NCI-H146 treated with DMSO at 0.1 percent for 48 hours (cell line): Measurements from ENCODE around the gene ZNF516.

Source experiments
- DNase-seq: peaks from one replicate; lab custom pipeline; 2025; ENCODE audit not compliant: unreplicated experiment; lab: John Stamatoyannopoulos, UW

ZNF516 gene

GRCh38 chr18:76385681-76385975 is 109.4 kb downstream of the ZNF516 start:
- DNase-seq = no peak

DNA sequence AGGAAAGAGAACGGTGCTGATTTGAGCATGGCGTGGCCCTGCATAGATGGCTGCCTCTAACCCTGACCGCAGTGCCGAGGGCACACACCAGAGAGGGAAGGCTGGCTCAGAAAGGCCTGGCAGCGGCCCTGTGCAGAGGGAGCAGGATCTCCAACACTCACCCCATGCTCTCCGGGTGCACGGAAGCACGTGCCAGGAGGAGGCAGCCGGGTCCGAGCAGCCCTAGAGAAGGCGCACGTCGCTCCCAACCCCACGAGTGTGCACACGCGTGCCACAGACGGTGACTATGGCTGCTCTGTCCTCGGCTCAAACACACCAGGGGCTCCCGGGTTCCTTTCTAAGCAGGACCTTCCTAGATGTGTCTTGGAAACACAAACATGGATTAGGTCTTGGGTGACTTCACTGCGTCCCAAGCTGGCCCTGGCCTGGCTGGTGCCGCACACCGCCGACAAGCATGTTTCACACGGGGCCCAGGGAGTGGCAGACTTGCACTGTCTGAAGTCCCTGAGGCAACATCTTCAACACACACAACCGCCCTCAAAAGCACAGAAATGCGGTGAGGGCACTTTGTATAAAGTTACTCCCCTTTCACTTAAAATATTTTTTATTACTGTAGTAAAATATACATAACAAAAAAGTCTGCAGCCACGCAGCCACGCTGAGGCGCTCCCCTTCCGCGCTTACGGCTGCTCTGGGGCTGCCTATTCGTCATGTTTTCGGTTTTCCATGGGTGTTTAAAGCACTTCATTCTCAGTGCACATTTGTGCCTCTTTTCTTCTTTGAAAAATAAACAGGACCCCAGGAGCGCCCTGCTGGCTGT is 110.0 kb downstream of the ZNF516 start:
- no peak for DNase-seq

- no peak for DNase-seq
Measured at GRCh38 chr18:76384114-76384790, 110.8 kb downstream of the ZNF516 start.

GRCh38 chr18:76383636-76384035 is 111.4 kb downstream of the ZNF516 start:
- DNase-seq = no peak

GRCh38 chr18:76382275-76382674 is 112.8 kb downstream of the ZNF516 start:
- no peak for DNase-seq

DNA sequence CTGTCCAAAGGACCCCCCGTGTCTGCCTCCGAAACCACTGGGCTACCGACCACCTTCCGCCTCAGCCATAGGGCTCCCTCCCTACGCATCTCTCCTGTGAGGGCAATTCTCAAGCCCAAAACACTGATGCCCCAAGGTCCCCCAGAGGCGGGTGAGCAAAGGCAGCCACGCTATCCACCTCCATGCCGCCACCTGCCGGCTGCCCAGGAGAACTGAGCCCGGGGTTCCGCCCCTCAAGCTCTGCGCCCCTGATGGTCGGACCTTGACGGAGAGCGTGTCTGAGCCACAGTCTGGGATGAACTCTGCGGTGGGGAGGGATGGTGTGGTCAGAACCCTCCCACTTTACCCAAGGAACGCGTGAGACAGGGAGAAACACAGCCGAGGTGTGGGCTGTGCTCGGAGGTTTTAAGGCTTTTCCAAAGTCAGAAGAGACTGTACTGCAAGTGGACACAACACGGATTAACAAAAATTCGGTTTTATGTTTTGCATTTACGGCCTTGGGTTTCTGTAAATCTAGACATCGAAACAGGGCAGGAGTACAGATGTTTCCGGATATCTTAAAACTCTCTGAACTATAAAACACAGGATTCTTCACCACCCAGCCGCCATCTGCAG is 114.1 kb downstream of the ZNF516 start:
- DNase-seq = no peak

DNA sequence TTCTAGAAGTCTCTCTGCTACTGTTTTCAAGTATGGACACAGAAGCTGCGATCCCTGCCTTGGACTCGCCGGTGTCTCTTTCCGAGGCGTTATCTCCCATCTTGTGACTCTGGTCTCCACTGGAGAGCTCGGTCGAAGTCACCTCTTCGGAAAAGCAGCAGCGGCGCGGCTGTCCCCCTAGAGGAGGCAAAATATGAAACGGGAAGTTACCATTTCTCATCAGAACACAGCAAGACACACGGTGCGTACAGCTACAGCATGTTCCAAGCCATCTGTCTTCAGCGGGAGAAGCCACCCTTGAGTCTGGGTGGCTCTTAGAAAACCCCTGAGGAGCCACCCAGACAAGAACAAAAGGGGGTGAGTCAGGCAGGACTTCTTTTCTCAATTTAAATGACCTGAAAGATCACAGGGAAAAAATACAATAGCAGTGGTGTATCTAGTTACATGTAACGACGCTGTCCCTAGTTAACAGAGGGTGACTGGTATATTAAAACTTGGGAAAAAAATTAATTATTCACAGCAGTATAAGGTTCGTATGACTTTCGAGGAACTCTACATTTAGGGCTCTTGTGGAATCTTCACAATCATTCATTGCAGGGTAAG is 114.8 kb downstream of the ZNF516 start:
- no peak for DNase-seq

DNA sequence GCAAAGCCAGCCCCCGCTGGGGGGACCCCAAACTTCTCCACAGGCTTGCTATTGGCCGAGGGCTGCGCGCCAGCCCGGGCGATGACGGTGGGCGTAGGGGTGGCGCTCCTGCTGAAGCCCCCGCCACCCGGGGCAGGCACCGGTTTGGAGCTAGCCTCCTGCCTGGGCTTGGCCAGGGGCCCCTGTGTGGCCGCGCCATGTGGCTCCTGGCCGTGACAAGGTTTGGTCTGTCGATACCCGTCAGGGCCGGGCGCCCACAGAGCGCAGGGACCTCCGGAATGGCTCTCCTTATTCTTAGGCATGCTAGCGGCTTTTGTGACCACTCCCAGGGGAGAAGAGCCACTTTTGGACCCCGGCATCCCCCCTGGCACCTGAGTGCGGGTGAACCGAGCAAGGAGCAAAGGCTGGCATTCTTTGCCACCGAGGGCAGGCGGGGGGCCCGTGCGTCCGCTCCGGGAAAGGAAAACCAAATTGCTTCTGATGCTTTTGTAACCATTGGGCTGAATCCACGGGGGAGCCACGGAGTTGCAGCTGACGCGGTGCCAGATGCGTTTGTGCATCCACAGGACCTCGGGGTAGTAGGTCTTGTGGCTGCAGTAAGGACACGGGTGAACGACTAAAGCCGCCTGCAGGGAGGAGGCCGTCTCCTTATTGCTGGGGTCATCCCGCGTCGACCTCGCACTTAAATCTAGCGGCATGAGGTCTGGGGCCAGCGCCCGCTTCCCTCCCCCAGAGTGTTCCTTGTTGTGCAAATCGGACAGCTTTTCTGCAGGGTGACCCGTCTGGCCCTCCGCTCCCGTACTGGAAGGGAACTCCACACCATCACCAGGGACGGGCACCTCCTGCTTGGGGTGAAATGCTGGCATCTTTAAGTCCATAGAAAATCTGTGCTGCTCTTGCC is 115.6 kb downstream of the ZNF516 start:
- DNase-seq = no peak

DNA sequence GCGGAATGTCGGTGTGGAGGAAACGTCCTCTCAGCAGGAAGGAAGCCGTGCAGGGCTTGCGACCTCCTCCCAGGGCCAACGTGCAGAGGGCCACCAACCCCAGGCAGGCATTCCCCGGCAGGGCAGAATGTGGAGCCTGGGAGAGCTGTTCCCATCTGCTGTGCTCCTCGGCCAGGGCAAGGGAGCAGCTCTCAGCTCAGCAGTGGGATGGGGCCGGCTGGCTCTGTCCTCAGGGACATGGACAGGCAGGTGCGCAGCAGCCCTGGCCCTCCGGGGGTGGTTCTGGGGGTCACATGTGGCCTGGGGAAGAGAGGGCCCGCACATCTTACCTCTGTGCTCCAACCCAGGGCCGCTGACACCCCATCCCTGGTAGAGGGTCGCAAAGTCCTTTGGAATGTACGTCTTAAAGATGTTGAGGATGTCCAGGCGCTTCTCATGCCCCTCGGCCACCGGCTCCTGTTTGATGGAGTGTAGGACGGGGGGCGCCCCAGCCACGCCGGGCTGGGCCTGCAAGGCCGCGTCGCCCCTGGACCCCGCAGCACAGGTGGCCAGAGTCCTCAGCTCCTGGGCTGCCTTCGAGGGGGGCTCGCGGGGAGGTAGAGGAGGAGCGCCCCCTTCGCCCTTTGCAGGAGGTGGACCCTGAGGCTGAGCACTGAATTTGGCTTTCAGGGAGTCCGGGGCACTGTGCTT is 116.4 kb downstream of the ZNF516 start:
- no peak for DNase-seq

DNA sequence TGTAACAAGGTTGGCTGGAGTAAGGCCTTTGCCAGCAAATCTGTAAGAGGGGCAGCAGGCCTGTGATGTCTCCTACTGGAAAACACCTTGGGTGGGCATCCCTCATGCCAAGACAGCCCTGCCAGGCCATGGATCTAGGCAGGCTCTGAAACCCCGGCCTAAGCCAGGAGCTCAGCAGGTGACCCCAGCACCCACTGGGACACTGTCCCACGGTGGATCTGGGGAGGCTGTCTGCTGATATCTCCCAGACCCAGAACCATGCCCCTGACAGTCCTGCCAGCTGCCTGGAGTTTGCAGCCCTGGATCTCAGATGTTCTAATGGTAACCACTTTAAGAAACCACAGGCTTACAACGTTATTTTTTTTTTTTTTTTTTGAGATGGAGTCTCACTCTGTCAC is 117.7 kb downstream of the ZNF516 start:
- no peak for DNase-seq

DNA sequence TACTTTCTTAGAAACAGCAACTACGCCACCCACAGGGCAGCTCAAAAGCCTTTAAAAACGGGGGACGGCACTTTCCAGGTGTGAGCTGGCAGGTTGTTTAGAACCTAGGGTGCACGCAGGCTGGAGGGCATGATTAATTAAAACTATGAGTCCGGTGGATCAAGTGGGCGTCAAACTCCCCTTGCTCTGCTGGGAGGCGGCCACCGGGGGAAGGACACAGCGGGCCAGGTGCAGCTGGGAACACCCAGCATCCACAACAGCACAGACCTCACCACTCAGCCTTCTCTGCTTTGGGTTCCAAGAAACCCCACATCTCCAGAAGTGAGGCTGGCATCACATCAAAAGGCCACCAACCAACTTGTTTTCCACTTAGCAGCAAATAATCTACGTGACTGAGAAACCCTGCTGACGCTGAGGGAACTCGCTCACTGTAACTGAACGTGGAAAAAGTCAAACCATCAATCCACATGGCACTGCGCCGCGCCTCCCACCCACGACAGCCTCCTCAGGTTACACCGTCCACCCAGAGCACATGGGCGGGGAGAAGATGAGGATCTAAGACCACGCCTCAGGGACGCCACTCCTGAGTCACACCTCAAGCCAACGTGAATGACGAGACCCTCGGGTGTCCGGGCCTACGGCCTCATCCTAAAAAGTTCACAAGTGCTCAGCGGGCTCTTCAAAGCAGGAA is 118.2 kb downstream of the ZNF516 start:
- DNase-seq = no peak

GRCh38 chr18:76376225-76376624 is 118.8 kb downstream of the ZNF516 start:
- DNase-seq = no peak

DNA sequence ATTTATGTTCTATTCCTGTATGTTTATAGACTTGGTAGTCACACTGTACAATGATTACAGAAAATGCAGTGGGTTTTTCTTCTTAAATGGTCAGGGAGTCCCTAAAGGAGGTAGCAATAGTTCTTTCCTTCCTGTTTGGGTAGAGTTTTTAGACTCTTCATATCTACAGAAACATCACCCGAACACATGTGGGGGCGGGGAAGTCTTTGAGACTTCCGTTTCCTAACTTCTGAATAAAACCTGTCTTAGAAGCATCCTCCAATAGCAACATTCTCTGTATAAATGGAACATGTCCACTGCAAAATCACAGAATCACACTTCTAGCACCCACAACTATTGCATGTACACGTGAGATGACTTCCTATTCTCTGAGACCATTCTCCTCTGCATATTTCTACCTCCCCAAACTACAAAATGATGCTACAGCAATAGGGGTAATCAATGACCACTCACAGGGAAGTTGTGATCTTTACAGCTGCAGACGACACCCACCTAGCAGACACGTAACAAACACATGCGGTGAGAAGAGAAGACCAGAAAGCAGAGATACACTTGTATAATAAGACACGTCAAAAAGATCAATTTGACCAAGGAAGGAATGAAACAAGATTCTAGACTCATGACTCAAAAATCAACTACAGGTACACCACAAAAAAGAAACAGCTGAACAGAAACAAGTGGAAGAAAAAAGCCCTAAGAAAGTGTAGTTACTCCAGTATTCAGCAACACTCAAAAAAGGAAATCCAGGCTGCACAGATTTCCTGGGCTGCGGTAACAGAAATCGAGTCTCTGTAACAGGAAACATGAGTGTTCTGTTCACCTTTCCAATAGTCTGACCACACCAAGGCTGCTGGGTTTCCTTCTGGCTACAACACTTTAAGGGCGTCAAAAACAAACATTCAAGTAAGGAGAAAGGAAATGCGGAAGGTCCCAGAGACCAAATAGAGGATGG is 120.4 kb downstream of the ZNF516 start:
- no peak for DNase-seq

GRCh38 chr18:76373297-76373696 is 121.7 kb downstream of the ZNF516 start:
- no peak for DNase-seq

- DNase-seq = no peak
Measured at GRCh38 chr18:76371301-76372203, 123.5 kb downstream of the ZNF516 start.

DNA sequence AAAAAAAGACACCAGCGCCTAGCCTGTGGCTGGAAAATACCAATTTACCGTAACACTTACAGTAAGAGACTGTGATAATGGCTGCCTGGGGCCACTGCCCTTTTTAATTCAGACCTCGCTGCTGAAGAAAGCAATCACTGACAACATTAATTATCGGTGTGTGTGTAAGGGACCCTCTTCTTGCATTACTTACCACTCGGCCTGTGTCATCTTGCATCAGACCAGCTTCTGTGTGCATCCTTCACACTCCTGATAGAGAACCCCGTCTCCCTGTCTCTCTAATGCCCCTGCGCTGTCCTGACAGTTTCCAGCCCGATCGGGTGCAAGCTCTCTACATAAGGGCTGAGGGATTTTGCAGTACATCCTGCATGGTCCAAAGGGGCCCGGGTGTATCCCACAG is 124.4 kb downstream of the ZNF516 start:
- DNase-seq = no peak

DNA sequence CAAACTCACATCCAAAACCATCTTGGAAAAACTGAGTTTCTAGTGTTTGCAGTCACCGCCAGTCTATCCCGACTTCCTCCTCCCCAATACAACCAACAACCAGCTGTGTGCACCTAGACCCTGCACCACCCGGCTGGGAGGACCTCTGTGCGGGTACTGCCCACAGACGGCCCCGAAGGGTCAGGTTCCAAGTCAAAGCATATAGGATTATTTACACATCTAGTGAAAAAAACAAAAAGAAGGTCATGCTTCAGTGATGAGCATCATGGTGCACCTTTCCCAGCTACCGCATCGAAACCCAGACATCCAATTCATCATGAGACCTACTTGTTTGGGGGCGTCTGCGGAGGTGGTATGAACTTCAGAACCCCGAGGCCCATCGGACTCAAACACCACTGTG is 124.8 kb downstream of the ZNF516 start:
- DNase-seq = no peak

DNA sequence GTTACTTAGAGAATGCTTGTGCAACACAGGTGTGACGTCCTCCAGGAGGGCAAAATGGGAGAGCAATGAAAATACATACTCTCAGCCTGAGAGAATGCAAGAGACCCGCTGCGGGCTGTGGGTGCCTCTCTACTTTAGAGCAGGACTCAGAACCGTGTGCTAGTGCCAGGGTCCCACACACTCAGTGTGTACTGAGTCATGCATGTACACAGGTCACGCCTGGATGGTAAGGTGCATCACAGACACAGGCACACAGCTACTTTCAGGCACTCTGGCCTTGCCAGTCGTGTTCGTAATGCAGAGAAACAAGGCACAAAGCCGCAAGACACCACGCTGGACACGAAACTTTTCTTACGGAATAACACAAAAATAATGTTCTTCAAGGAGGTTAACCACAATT is 125.3 kb downstream of the ZNF516 start:
- no peak for DNase-seq
